Stimulated activated effector memory CD8-positive, alpha-beta T cell treated with anti-CD3 and anti-CD28 coated beads, Interleukin-12 subunit alpha, Interleukin-12 subunit beta, amount 100 ng/mL, for 72 hours (primary cell): ENCODE measurements around the gene SSTR5.

Experiments used
- ATAC-seq: fragments of 150-1000 bp; cut with Tn5 transposase; 2 replicates; pipeline ENCODE4 v1.10.0; 2021
- DNase-seq, 2 donors: peaks; one replicate each; pipeline ENCODE4 v3.0.0; 2021 to 2022; ENCODE audit warnings: low spot score in 2 of 2
- H3K27ac Mint-ChIP-seq: one replicate; pipeline ENCODE4 v1.8.0; 2022; ENCODE audit warnings: mild to moderate bottlenecking, mixed read lengths
- H3K36me3 Mint-ChIP-seq: one replicate; pipeline ENCODE4 v1.8.0; 2022; ENCODE audit warnings: mild to moderate bottlenecking, mixed read lengths
- H3K4me1 Mint-ChIP-seq: one replicate; pipeline ENCODE4 v1.8.0; 2022; ENCODE audit warnings: mixed read lengths
- H3K4me3 Mint-ChIP-seq: one replicate; pipeline ENCODE4 v1.8.0; 2022; ENCODE audit warnings: mild to moderate bottlenecking, mixed read lengths
- H3K9me3 Mint-ChIP-seq: one replicate; pipeline ENCODE4 v1.8.0; 2022; ENCODE audit warnings: mixed read lengths

The SSTR5 gene

GRCh38 chr16:1047123-1047522 is 25.4 kb upstream of the SSTR5 start:
- ATAC-seq = no peak
- no peak overlapping the region for H3K27ac Mint-ChIP-seq
- H3K9me3 Mint-ChIP-seq = no peaks in the 10 kb centered on the region

DNA sequence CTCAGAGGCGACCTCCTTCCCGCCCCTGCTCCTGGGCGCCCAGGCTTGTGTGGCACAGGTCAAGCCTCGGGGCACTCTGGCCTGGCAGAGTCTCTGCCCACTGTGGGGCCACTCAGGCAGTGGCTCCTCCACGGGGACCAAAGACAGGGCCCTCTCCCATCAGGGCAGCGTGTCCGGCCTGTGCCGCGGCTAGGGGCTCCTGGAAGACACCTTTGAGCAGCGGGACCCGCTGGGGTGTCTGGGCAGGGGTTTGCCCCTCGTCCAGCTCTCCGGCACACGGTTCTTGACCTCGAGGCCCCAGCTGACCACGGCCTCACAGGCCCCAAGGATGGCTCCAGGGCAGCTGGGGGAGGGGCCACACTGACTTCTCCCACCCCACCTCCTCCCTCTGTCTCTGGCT is 24.7 kb upstream of the SSTR5 start:
- H3K4me3 Mint-ChIP-seq = no peak overlapping the region
- DNase-seq (no peak), ATAC-seq (no peak)
- no peak overlapping the region for H3K27ac Mint-ChIP-seq
- no peaks in the 10 kb centered on the region for H3K4me1 Mint-ChIP-seq
- no peaks in the 10 kb centered on the region for H3K9me3 Mint-ChIP-seq
- no peaks in the 10 kb centered on the region for H3K36me3 Mint-ChIP-seq

More at GRCh38 chr16:1047123-1047522, 25.4 kb upstream of the SSTR5 start:
- no peak for DNase-seq
- Mint-ChIP-seq H3K4me3 (no peak overlapping the region), H3K4me1 (peaks cover 4% of the 10 kb centered on the region), H3K36me3 (no peaks in the 10 kb centered on the region)

DNA sequence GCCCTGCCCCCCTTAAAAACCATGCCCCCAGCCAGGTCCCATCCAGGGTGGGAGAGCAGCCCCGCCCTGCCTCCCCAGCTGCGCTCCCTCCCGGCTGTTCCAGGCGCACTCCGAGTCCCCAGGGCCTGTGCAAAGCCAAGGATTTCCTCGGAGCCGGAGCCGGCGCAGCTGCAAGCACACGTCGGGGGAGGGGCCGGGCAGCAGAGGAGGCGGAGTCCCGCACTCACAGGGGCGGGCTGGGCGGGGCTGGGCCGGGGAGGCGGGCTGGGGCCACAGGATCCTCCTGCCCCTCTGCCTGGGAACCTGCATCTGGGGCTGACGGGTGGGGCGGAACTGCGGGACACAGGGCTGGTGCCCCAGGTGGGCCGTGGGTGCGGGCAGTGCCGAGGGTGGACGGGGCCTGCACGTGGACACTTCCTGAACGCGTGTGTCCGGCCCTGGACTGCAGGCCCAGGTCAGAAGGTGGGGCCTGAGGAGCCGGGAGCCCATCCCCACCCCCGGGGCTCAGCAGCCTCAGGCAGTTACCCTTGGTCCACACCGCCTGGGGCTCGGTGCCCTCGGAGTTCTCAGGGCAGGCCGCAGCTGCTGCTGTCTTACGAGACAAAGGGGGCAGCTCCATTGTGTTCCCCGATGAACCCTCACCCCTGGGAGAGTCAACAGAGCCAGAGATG is 24.0 kb upstream of the SSTR5 start:
- no peaks in the 10 kb centered on the region for H3K9me3 Mint-ChIP-seq
- DNase-seq = no peak
- no peaks in the 10 kb centered on the region for H3K4me1 Mint-ChIP-seq
- H3K27ac Mint-ChIP-seq = no peak overlapping the region
- no peaks in the 10 kb centered on the region for H3K36me3 Mint-ChIP-seq
- no peak for ATAC-seq
- no peak overlapping the region for H3K4me3 Mint-ChIP-seq

DNA sequence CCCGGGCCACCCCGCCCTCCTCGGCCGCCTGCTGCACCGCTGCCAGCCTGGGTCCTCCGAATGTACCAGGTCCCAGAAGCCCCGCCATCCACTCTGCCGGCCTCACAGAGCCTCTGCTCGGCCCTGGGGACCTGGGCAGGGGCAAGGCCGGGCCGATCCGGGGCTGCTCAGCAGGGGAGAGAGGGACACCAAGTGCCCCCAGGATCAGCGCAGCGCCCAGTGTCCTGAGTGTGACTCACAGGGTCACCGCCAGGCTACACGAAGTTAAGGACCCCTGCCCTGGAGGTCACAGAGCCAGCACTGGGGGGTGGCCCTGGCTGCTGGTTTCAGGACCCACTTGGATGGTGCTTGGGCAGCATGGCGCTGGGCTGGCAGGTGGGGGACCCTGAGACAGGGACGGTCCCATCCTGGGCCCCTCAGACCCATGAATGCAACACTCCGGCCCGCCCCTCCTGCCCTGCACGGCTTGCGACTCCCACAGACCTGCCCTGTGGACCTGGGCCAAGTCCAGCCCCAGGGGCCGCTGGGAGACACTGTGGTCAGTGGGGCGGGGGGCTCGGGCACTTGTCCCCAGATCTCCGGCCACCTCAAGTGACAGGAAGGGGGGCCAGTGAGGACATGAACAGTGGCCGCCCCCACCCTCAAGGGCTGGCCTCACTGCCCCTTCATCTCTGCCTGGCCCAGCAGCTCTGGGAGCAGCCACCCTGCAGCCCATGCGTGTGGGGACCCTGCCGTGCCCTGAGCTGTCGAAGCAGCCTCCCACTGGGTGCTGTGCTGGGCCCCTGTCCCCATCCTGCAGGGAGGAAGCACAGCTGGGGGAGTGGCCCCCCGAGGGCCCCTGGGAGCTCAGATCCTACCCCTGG is 23.2 kb upstream of the SSTR5 start:
- ATAC-seq (no peak), DNase-seq (no peak)
- no peak overlapping the region for H3K27ac Mint-ChIP-seq
- H3K4me1 Mint-ChIP-seq = no peaks in the 10 kb centered on the region
- H3K4me3 Mint-ChIP-seq = no peak overlapping the region
- no peaks in the 10 kb centered on the region for H3K9me3 Mint-ChIP-seq
- H3K36me3 Mint-ChIP-seq = no peaks in the 10 kb centered on the region

GRCh38 chr16:1049976-1050247 is 22.6 kb upstream of the SSTR5 start:
- DNase-seq = no peak
- H3K4me1 Mint-ChIP-seq = no peaks in the 10 kb centered on the region
- no peak for ATAC-seq
- no peaks in the 10 kb centered on the region for H3K9me3 Mint-ChIP-seq
- H3K36me3 Mint-ChIP-seq = no peaks in the 10 kb centered on the region
- H3K27ac Mint-ChIP-seq = no peak overlapping the region
- no peak overlapping the region for H3K4me3 Mint-ChIP-seq

- no peak overlapping the region for H3K4me3 Mint-ChIP-seq
Measured at GRCh38 chr16:1050516-1050915, 22.0 kb upstream of the SSTR5 start.

DNA sequence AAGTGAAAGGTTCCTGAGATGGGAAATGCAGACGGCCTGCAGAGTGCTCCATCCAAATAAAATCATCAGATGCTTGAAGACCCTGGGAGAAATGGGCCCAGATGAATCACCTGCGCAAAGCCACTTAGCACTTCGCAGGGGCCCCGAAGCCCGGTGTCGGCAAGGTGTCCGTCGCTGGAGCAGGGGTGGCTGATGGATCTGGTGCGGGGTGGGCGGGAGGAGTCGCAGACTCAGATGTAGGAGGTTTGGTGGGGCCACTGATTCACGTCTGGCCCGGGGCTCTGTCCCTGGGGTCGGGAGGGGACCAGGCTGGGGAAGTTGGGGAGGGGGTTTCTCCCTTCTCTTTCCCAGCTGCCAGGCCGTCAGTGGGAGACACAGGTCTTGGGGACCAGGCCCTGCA is 21.6 kb upstream of the SSTR5 start:
- Mint-ChIP-seq H3K36me3 (no peaks in the 10 kb centered on the region), H3K4me1 (no peaks in the 10 kb centered on the region), H3K4me3 (no peak overlapping the region), H3K9me3 (no peaks in the 10 kb centered on the region), H3K27ac (no peak overlapping the region)
- ATAC-seq (no peak), DNase-seq (no peak)

More at GRCh38 chr16:1050516-1050915, 22.0 kb upstream of the SSTR5 start:
- DNase-seq = no peak
- Mint-ChIP-seq H3K4me1 (no peaks in the 10 kb centered on the region), H3K36me3 (no peaks in the 10 kb centered on the region), H3K9me3 (no peaks in the 10 kb centered on the region), H3K27ac (no peak overlapping the region)
- no peak for ATAC-seq

- DNase-seq = no peak
- Mint-ChIP-seq H3K36me3 (no peaks in the 10 kb centered on the region), H3K27ac (no peak overlapping the region), H3K9me3 (no peaks in the 10 kb centered on the region), H3K4me3 (no peak overlapping the region), H3K4me1 (no peaks in the 10 kb centered on the region)
- ATAC-seq = no peak
Measured at GRCh38 chr16:1051446-1051845, 21.1 kb upstream of the SSTR5 start.

GRCh38 chr16:1052721-1053120 is 19.8 kb upstream of the SSTR5 start:
- Mint-ChIP-seq H3K9me3 (no peaks in the 10 kb centered on the region), H3K4me3 (no peak overlapping the region), H3K27ac (no peak overlapping the region), H3K36me3 (no peaks in the 10 kb centered on the region), H3K4me1 (no peaks in the 10 kb centered on the region)
- DNase-seq = no peak
- no peak for ATAC-seq

GRCh38 chr16:1053121-1053521 is 19.4 kb upstream of the SSTR5 start:
- no peaks in the 10 kb centered on the region for H3K4me1 Mint-ChIP-seq
- ATAC-seq (no peak), DNase-seq (no peak)
- no peaks in the 10 kb centered on the region for H3K36me3 Mint-ChIP-seq
- no peak overlapping the region for H3K4me3 Mint-ChIP-seq
- no peaks in the 10 kb centered on the region for H3K9me3 Mint-ChIP-seq
- H3K27ac Mint-ChIP-seq = no peak overlapping the region

DNA sequence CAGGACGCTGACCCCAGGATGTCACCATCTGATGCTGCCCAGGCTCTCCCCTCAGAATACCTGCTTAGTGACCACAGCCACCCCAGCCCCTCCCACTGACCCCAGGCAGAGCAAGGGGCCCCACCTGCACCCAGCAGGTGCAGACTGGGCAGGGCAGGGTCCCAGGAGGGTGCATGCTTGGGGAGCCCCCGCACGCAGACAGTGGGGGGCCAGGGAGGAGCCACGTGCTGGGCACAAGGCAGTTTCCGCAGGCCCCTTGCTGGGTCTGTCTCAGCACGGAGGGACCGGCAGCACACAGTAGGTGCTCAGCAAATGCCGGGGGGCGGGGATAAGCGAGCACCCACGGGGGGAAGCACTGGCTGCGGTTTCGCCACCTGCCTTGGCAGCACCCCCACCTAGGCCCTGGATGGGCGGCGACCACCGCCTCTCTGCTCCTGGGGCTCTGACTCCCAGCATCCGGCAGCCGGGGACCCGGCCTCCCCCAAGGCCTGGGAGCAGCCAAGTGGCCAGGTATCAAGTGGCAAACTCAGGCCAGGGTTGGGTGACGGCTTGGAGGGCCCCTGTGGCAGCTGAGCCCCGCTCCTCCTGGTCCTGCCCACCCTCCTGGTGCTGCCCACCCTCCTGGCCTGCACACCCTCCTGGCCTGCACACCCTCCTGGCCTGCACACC is 18.7 kb upstream of the SSTR5 start:
- Mint-ChIP-seq H3K9me3 (no peaks in the 10 kb centered on the region), H3K27ac (no peak overlapping the region), H3K36me3 (no peaks in the 10 kb centered on the region), H3K4me3 (no peak overlapping the region), H3K4me1 (no peaks in the 10 kb centered on the region)
- DNase-seq (no peak), ATAC-seq (no peak)

DNA sequence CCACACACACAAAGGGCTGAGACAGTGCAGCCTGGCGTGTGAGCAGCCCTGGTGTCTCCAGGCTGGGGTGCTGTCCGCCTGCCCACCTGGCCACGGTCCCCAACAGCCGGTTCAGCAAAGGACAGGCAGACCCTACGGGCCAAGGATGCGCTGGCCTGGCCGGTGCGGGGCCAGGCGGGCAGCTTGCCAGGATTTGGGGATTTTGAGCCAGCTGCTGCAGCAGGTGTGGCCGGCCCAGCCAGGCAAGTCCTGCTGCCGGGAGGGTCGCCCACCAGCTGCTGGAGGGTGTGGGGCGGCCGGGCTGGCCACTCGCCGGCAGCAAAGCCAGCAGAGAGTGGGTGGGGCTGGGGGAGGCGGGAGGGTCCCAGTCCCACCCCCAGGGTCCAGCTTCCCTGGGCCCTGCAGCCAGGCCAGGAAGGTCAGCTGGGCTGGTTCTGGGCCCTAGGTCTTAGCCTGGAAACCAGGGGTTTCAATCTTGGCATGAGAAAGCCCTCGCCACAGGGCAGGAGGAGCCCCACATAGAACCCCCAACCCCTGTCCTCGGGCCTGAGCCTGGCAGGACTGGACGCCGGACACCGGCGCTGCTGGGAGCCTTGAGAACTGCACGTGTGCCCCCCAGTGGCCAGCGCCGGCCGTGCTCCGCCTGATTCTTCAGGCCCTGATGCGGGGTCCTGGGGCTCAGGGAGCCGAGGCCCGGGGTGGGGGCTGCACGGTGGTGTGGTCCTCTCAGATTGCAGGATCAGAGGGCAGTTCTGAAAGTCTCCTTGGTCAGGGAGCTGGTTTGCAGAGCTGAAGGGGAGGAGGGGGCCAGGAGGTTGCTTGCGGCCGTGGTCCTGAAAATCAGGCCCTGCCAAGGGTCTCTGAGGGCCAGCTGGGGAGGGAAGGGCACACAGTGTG is 17.6 kb upstream of the SSTR5 start:
- ATAC-seq = peak; percentile 46
- peaks cover 4% of the 10 kb centered on the region for H3K9me3 Mint-ChIP-seq
- H3K4me3 Mint-ChIP-seq = no peak overlapping the region
- DNase-seq = peak; percentile 24 to 58
- no peaks in the 10 kb centered on the region for H3K36me3 Mint-ChIP-seq
- no peak overlapping the region for H3K27ac Mint-ChIP-seq
- H3K4me1 Mint-ChIP-seq = no peaks in the 10 kb centered on the region

DNA sequence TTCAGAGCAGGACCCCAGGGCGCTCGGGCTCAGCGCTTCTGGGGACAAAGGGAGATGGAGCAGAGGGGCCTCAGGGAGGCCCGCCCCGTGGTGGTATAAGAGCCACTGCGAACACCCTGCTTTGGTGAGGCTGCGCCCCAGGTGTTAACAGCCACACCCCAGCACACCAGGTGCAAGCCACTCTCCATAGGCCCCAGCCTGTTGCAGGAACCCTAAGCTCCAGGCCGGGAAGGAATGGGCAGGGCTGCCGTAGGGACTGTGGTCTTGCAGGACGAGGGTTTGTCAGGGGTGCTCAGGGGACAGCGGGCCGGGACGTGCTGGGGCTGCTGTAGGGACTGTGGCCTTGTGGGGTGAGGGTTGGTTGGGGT is 17.0 kb upstream of the SSTR5 start:
- H3K36me3 Mint-ChIP-seq = no peaks in the 10 kb centered on the region
- H3K27ac Mint-ChIP-seq = no peak overlapping the region
- no peaks in the 10 kb centered on the region for H3K4me1 Mint-ChIP-seq
- no peak overlapping the region for H3K4me3 Mint-ChIP-seq
- DNase-seq = no peak
- ATAC-seq = no peak
- peaks cover 4% of the 10 kb centered on the region for H3K9me3 Mint-ChIP-seq

- Mint-ChIP-seq H3K9me3 (peaks cover 4% of the 10 kb centered on the region), H3K4me3 (no peak overlapping the region), H3K27ac (no peak overlapping the region), H3K4me1 (no peaks in the 10 kb centered on the region), H3K36me3 (no peaks in the 10 kb centered on the region)
- ATAC-seq = no peak
- DNase-seq = no peak
Measured at GRCh38 chr16:1056196-1056595, 16.4 kb upstream of the SSTR5 start.

DNA sequence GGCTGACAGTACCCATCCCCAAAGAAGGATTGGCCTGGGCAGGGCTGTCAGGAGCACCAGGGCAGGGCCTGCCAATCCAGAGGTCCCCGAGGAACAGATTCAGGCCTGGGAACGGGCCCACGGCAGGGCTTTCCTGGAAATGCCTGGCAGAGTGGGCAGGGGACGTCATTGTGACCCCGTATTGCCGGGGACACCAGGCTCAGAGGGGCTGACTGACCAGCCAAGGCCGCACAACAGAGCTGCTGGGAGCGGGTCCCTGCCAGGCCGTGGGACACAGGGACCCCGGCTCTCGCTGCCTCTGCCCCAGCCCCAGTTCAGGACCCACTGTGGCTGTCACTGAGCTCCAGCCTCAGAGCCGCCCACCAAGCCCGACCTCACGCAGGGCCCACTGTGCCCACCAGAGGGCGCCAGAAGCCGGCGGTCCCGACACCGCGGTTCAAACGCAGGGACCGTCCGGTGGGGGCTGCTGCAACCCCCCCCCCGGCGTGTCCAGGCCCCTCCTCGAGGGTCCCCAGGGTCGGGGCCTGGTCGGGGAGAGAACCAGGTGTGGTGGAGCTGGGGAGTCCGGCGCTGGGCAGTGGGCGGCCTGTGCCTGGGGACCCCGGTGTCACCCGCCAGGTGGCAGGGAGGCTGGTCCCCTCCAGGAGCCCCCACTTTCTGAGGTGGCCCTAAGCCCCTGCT is 15.2 kb upstream of the SSTR5 start:
- Mint-ChIP-seq H3K9me3 (peaks cover 4% of the 10 kb centered on the region), H3K27ac (no peak overlapping the region), H3K36me3 (no peaks in the 10 kb centered on the region), H3K4me3 (no peak overlapping the region), H3K4me1 (no peaks in the 10 kb centered on the region)
- DNase-seq = peak; percentile 73 to 86
- ATAC-seq = peak; percentile 63
